Adipocyte (in vitro differentiated cells): Measurements from ENCODE around the gene SLIT3.
"Not testable (repeated sequence)": the region's sequence is repeated elsewhere in the genome, so short reads cannot be mapped to it uniquely, and the experiment has no call there.

Experiments used
- DNase-seq: peaks from one replicate; pipeline ENCODE4 v3.0.0-alpha.2; 2015; ENCODE audit warnings: low read depth
- H3K27me3 ChIP-seq: replicated peaks from 2 replicates; pipeline ENCODE4 v1.7.0; 2013; ENCODE audit warnings: mild to moderate bottlenecking, low read length, moderate library complexity; ENCODE audit not compliant: control insufficient read depth, insufficient read depth
- H3K36me3 ChIP-seq: 2 replicates; pipeline ENCODE4 v1.7.0; 2013; ENCODE audit warnings: low read length, mild to moderate bottlenecking, moderate library complexity; ENCODE audit not compliant: control insufficient read depth, insufficient read depth, severe bottlenecking
- H3K4me1 ChIP-seq: 2 replicates; pipeline ENCODE4 v1.7.0; 2013; ENCODE audit warnings: mild to moderate bottlenecking, low read length, moderate library complexity; ENCODE audit not compliant: control insufficient read depth, insufficient read depth
- H3K4me3 ChIP-seq: 2 replicates; pipeline ENCODE4 v1.7.0; 2013; ENCODE audit warnings: mild to moderate bottlenecking, low read length, moderate library complexity
- H3K9ac ChIP-seq: 2 replicates; pipeline ENCODE4 v1.7.0; 2013; ENCODE audit warnings: mild to moderate bottlenecking, low read length, moderate library complexity
- H3K9me3 ChIP-seq: 2 replicates; pipeline ENCODE4 v1.7.0; 2013; ENCODE audit warnings: mild to moderate bottlenecking, low read length, moderate library complexity; ENCODE audit not compliant: control insufficient read depth

Gene SLIT3

GRCh38 chr5:168750926-168751325, 550.0 kb downstream of the SLIT3 start:
- H3K4me1 ChIP-seq, result no peaks in the 10 kb centered on the region
- peaks cover 83% of the 10 kb centered on the region for H3K36me3 ChIP-seq
- no peaks in the 10 kb centered on the region for H3K27me3 ChIP-seq
- no peak overlapping the region for H3K4me3 ChIP-seq
- H3K9me3 ChIP-seq, result no peaks in the 10 kb centered on the region
- no peak for DNase-seq
- H3K9ac ChIP-seq, result no peak overlapping the region

- DNase-seq, result no peak
- Histone ChIP-seq H3K36me3 (peaks cover 93% of the 10 kb centered on the region), H3K4me1 (no peaks in the 10 kb centered on the region), H3K9me3 (no peaks in the 10 kb centered on the region), H3K9ac (no peak overlapping the region), H3K4me3 (no peak overlapping the region), H3K27me3 (no peaks in the 10 kb centered on the region)
These were observed 551.4 kb downstream of the SLIT3 start for GRCh38 chr5:168749391-168750100.

- DNase-seq, result peak; percentile 32
- no peaks in the 10 kb centered on the region for H3K4me1 ChIP-seq
These were observed 552.8 kb downstream of the SLIT3 start for GRCh38 chr5:168747987-168748777.

GRCh38 chr5:168746893-168747640, 553.9 kb downstream of the SLIT3 start:
- Histone ChIP-seq H3K4me3 (no peak overlapping the region), H3K36me3 (peaks cover 73% of the 10 kb centered on the region), H3K27me3 (no peaks in the 10 kb centered on the region), H3K4me1 (no peaks in the 10 kb centered on the region), H3K9me3 (no peaks in the 10 kb centered on the region), H3K9ac (no peak overlapping the region)
- DNase-seq, result no peak

More at GRCh38 chr5:168747987-168748777, 552.8 kb downstream of the SLIT3 start:
- no peak overlapping the region for H3K9ac ChIP-seq
- no peaks in the 10 kb centered on the region for H3K27me3 ChIP-seq
- H3K9me3 ChIP-seq, result no peaks in the 10 kb centered on the region
- H3K4me3 ChIP-seq, result no peak overlapping the region
- peaks cover 84% of the 10 kb centered on the region for H3K36me3 ChIP-seq

- not testable (repeated sequence) for DNase-seq, H3K9me3 ChIP-seq, H3K9ac ChIP-seq, H3K4me3 ChIP-seq, H3K4me1 ChIP-seq, H3K27me3 ChIP-seq
- peaks cover 65% of the 10 kb centered on the region for H3K36me3 ChIP-seq
These were observed 554.6 kb downstream of the SLIT3 start for GRCh38 chr5:168746126-168746892.

GRCh38 chr5:168743617-168744016, 557.3 kb downstream of the SLIT3 start:
- H3K9me3 ChIP-seq, result no peaks in the 10 kb centered on the region
- H3K27me3 ChIP-seq, result no peaks in the 10 kb centered on the region
- H3K4me1 ChIP-seq, result peaks cover 15% of the 10 kb centered on the region
- no peak overlapping the region for H3K9ac ChIP-seq
- H3K4me3 ChIP-seq, result no peak overlapping the region
- peaks cover 41% of the 10 kb centered on the region for H3K36me3 ChIP-seq
- DNase-seq, result no peak

- Histone ChIP-seq H3K36me3 (peaks cover 38% of the 10 kb centered on the region), H3K4me1 (peaks cover 15% of the 10 kb centered on the region)
- not testable (repeated sequence) for DNase-seq, H3K9me3 ChIP-seq, H3K9ac ChIP-seq, H3K4me3 ChIP-seq, H3K27me3 ChIP-seq
These were observed 558.6 kb downstream of the SLIT3 start for GRCh38 chr5:168742311-168742710.

GRCh38 chr5:168740811-168741213, 560.1 kb downstream of the SLIT3 start:
- H3K27me3 ChIP-seq, result no peaks in the 10 kb centered on the region
- no peaks in the 10 kb centered on the region for H3K9me3 ChIP-seq
- peak overlapping the region; percentile 74 for H3K4me3 ChIP-seq
- H3K4me1 ChIP-seq, result peaks cover 19% of the 10 kb centered on the region
- DNase-seq, result no peak
- peak overlapping the region; percentile 66 for H3K9ac ChIP-seq
- H3K36me3 ChIP-seq, result peaks cover 29% of the 10 kb centered on the region

- DNase-seq, result no peak
- peak overlapping the region; percentile 74 for H3K4me3 ChIP-seq
- peaks cover 23% of the 10 kb centered on the region for H3K36me3 ChIP-seq
- peaks cover 24% of the 10 kb centered on the region for H3K4me1 ChIP-seq
- no peaks in the 10 kb centered on the region for H3K9me3 ChIP-seq
- peak overlapping the region; percentile 66 for H3K9ac ChIP-seq
- no peaks in the 10 kb centered on the region for H3K27me3 ChIP-seq
These were observed 560.7 kb downstream of the SLIT3 start for GRCh38 chr5:168740092-168740800.

GRCh38 chr5:168737066-168737465, 563.9 kb downstream of the SLIT3 start:
- no peak for DNase-seq
- H3K4me1 ChIP-seq, result peaks cover 35% of the 10 kb centered on the region
- H3K9me3 ChIP-seq, result no peaks in the 10 kb centered on the region
- no peak overlapping the region for H3K4me3 ChIP-seq
- no peaks in the 10 kb centered on the region for H3K27me3 ChIP-seq
- H3K9ac ChIP-seq, result no peak overlapping the region
- H3K36me3 ChIP-seq, result peaks cover 18% of the 10 kb centered on the region
